HG02885 (cell line): ENCODE data around the gene SNX21.
"Not testable (repeated sequence)": the region's sequence is repeated elsewhere in the genome, so short reads cannot be mapped to it uniquely, and the experiment has no call there.

ENCODE experiments used
- ATAC-seq: cut with Tn5 transposase; IDR thresholded peaks from one replicate; pipeline ENCODE4 v1.9.1; 2021; ENCODE audit warnings: mild to moderate bottlenecking; ENCODE audit not compliant: unreplicated experiment, poor library complexity

The SNX21 gene, protein sequence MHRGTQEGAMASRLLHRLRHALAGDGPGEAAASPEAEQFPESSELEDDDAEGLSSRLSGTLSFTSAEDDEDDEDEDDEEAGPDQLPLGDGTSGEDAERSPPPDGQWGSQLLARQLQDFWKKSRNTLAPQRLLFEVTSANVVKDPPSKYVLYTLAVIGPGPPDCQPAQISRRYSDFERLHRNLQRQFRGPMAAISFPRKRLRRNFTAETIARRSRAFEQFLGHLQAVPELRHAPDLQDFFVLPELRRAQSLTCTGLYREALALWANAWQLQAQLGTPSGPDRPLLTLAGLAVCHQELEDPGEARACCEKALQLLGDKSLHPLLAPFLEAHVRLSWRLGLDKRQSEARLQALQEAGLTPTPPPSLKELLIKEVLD

DNA sequence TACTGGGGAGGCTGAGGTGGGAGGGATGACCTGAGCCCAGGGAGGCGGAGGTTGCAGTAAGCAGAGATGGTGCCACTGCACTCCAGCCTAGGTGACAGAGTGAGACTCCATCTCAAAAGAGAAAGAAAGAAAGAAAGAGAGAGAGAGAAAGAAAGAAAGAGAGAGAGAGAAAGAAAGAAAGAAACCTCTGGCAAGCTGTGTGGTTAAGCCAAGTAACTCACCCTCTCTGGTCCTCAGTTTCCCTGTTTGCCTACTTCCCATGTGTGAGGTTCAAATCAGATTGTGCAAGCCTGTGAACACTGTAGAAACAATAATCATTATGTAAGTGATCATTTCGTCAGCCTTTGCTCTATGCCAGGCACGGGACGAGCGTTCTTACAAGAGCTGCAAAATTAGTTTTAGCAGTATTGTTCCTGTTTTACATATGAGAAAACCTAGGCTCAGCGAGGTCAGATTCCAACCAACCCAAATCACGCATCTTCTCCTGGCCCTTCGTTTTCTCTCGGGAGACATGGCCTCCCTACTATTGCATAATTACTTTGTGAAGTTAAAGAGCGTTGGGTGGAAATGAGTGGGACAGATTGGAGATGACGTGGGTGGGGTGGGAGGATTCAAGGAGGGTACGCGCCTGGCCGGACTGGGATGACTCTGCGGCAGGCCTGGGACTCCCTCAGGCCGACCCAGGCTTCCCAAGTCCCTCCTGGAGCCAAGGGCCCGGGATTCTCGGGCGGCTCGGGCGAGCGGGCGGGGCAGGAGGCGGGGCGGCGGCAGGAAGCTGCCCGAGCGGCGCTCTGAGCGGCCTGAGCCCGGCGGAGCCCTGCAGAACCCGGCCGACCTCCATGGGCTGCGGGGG is at the start of gene SNX21:
TSS of gene SNX21 (plus strand) at position 770 of the 853 bp plus-strand sequence. CDS start 121 bp downstream, outside the sequence.
- no peak for ATAC-seq

DNA sequence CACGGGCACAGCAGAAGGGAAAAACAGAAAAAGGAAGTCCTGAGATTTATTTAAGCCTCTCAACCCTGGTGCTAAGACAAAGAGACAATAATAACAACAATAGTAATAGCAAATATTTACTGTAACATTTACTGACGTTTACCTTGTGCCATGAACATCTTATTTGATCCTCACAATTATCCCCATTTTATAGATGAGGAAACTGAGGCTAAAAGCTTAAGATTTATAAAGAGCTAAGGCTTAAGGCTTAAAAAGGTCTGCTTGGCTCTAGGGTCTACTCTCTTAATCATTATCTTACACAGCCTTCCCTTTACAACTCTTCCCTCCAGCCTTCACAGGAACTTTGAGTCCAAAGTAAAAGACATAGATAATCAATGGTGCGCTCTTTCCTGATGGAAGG is 45.2 kb upstream of the SNX21 start:
- ATAC-seq, result no peak

DNA sequence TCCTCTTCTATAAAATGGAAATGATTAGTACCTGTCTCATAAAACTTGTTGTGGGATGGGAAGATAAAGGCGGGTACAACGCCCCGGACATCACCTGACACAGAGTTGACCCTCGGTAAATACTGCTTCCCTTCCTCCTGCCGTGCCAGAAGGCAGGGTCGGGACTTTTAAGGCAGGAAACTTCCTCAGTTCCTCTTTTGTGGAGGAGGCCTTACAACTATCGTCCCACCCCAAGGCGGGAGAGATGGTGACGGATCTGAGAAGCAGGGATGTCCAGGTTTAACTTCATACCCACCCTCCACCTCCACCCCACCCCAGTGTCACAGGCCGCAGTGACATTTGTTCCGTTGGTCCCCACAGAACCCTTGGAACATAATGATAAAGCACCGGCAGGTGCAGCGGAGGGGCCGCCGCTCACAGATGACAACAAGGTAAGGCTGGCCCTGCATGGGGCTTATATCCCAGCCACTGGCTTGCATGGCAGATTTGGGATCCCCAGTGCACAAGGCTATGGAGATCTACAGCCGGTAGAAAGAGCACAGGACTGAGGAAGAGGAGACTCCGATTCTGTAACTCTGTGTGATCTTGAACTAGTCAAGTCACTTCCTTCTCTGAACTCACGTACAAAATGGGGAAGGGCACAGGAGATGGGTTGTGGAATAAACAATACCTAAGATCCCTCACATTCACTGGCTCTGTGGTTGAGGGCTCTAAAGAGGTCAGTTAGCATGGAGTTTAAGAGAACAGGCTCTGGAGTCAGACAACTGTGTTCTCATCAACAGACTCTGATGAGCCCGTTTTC is 41.1 kb upstream of the SNX21 start:
- peak; percentile 19 for ATAC-seq

DNA sequence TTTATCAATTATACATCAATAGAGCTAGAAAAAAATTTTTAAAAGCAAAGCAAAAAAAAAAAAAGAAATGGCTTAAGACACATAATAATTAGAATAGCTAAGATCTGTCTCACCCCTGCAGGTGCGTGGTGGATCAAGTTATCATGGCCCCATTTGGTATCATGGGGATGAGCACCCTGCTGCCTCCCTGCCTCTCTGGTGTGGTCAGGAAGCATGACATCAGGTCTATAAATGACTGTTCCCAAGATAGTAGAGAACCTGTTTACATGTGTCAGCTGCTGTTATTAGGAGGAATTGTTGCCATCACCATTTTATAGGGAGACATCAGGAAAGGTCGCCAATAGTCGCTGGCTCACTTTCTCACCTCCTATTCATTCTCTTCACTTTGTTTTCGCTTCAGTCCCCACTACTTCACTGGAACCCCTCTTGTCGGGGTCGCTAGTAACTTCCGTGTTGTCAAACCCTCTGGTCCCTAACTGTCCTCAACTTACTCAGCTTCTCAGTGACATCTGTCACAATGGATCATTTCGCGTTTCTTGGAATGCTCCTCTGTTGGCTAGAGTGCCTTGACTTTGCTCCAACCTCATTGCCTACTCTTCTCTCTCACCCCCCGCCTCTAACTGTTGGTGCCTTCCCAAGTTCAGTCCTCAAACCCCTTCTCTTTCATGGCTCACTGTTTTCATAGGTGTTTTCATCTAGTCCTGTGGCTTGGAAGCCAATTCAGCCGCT is 37.1 kb upstream of the SNX21 start:
- ATAC-seq, result no peak

DNA sequence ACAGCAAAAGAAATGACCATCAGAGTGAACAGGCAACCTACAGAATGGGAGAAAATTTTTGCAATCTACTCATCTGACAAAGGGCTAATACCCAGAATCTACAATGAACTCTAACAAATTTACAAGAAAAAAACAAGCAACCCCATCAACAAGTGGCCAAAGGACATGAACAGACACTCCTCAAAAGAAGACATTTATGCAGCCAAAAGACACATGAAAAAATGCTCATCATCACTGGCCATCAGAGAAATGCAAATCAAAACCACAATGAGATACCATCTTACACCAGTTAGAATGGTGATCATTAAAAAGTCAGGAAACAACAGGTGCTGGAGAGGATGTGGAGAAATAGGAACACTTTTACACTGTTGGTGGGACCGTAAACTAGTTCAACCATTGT is 36.1 kb upstream of the SNX21 start:
- ATAC-seq, result not testable (repeated sequence)

DNA sequence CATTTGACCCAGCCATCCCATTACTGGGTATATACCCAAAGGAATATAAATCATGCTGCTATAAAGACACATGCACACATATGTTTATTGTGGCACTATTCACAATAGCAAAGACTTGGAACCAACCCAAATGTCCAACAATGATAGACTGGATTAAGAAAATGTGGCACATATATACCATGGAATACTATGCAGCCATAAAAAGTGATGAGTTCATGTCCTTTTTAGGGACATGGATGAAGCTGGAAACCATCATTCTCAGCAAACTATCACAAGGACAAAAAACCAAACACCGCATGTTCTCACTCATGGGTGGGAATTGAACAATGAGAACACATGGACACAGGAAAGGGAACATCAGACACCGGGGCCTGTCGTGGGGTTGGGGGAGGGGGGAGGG is 35.6 kb upstream of the SNX21 start:
- not testable (repeated sequence) for ATAC-seq

DNA sequence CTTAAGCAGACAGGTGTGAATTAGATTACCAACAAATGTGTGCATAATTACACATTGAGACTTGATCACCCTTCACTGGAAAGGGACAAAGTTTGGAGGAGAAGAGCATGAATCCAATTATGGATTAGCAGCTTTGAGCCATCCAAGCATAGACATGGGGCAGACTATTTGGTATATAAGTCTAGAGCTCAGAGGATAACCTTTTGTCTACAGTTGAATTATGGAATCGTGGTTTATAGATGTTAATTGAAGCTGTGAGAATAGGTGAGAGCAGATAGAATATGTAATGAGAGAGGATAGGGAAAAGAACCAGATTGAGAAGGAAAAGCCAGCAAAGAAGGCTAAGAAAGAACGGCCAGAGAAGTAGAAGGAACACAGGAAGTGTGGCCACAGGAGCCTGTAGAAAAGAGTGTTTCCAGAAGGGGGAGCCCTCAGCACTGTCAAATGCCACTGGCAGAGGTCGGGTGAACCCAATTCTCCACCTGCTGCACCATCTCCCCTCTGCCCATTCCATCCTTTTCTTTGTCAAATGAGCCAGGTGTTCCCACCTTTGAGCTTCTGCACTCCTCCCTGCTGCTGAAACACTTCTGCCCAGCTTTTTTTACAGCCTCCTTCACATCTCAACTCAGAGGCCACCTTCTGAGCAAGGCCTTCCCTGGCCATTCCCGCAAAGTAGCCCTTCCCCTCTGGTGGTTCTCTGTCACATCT is 34.5 kb upstream of the SNX21 start:
- ATAC-seq, result no peak

DNA sequence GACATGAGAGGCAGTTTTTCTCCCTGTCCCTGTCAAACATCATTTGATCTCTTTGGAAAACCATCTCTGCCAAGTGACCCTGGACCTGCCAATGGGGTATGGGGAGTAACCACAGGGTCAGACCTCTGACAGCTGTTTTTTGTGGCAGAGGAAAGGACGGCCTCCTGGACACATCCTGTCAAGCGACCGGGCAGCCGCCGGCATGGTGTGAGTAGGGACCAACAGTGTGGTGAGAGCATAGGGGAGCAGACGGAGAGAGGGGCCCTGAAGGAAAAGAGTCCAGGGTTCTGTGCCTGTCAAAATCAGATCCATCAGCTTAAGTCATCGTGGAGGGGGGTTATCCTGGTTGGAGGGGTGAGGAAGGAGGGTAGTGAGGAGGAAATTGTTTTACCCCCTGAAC is 31.7 kb upstream of the SNX21 start:
- no peak for ATAC-seq

DNA sequence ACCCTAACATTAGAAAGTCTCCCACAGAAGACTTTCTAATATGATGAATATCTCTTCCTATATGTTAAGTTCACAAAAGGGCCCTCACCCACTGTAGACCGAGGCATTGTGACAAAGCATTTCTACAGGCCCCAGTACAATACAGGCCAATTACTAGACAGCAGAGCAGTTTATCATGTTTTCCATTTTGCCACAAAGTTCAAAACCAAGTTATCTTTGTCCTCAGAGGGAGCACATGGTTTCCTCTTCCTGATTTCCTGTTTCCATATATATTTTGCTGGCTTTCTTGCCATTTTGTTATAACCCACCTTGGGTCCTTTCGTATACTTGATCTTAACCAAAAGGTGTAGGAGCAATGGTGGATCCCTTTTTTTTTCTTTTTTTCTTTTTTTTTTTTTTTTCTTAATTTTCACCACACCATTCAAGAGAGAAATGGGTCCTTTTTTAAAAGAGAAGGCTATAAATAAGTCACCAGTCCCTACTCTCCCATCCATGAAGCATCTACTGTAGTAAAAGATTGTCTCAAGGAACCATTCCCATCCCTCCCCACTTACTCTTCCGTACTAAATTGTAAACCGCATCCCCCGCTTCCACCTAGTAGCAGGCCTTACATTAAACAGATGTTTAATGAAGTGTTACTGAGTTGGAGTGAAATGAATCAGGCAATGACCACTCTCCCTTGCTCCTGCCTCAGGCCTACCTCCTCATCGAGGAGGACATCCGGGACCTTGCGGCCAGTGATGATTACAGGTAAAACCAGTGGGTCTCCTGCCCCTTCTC is 23.2 kb upstream of the SNX21 start:
- ATAC-seq, result no peak

DNA sequence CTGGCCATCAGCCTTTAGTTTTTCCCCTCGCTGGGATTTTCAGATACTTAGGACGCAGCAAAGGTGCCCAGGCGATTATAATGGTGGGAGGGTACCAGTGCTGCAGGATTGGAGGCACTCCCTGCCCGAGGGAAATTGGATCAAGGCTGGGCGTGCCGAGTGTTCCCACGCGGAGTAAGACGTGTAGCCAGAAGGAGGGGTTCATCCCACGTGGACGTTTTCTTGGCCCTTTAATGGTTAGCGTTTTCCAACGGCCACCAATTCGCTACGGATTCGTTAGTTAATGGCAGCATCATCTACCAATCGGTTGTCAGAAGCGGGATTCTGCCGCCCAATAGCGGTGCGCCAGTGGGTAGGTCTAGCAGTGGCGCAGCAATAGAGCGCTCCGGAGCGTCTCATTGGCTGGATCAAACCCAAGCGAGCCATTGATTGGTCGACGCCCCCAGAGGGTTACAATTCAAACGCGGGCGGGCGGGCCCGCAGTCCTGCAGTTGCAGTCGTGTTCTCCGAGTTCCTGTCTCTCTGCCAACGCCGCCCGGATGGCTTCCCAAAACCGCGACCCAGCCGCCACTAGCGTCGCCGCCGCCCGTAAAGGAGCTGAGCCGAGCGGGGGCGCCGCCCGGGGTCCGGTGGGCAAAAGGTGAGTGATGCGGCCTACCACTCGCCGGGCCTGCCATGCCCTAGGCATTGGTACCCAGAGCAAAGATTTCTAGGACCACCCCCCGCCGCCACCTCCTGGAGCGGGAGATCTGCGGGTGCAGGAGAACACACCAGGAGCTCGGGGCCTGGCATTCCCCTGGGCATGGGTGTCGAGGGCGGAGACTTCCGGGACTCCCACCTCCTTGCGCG is 21.2 kb upstream of the SNX21 start, which contains the start of gene UBE2C:
TSS of gene UBE2C (plus strand) at position 488 of the 849 bp plus-strand sequence. CDS start at position 540, 52 bp downstream.
- peak; percentile 99 for ATAC-seq

DNA sequence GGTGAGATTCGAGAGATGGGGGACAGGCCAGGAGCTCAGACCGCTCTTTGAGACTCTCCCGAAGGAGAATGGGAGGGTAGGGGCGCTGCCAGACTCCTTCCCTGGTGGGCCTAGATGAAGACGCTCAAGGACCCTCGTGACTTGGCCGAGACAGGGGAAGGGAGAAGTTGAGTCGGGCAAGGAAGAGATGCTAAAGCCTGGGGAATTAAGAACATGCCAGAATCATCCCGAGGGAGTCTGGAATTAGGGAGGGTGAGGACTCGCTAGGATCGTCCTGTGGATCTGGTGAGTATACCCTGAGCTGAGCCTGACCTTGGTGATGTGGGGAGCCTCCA is 20.6 kb upstream of the SNX21 start:
- no peak for ATAC-seq

DNA sequence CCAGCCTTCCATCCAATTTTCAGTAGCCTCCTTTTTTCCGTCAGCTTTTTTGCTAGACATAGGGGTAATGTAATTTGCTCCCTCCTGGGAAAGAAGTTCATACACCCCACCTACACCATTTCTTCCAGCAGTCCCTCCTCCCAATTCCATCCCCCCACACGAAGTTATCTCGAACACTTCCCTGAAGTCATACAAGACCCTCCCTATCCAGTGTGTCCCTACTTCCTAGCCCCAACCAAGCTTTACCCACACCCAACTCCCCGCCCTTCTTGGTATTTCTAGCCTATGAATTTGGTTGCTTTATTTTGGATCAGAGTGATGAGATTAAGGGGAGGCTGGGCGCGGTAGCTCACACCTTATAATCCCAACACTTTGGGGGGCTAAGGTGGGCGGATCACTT is 20.1 kb upstream of the SNX21 start:
- ATAC-seq, result no peak

DNA sequence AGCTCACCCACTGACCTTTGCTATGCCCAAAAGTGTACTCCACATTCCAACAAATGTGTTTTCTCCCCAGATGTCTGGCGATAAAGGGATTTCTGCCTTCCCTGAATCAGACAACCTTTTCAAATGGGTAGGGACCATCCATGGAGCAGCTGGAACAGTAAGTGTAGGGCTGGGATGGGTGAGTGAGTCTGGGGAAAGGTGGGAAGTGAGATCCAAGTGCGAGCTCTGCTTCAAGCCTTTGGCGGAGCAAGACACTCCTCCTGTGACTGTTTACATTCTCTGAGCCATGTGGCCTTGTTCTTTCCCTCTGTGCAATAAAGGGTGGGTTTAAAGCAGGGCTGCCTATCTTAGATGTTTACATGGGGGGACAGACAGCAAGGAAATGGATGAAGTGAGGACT is 19.3 kb upstream of the SNX21 start:
- ATAC-seq, result no peak

DNA sequence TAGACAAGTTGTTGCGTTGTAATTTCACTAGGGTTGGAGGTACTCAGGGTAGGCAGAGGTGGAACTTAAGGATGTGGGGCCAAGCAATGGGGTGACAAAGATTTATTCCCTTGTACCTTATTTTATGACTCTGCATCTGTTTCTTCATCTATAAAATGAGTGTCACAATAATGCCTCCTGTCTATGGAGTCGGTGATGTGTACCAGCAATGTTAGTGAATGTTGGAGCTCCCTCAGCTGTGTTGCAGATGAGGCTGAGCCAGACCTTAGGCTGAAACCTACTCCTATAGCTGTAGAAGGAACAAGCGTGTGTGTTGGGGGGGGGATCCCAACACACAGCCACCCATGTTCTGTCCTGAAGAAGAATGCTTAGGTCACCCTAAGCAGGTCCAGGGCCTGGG is 16.6 kb upstream of the SNX21 start:
- ATAC-seq, result no peak

DNA sequence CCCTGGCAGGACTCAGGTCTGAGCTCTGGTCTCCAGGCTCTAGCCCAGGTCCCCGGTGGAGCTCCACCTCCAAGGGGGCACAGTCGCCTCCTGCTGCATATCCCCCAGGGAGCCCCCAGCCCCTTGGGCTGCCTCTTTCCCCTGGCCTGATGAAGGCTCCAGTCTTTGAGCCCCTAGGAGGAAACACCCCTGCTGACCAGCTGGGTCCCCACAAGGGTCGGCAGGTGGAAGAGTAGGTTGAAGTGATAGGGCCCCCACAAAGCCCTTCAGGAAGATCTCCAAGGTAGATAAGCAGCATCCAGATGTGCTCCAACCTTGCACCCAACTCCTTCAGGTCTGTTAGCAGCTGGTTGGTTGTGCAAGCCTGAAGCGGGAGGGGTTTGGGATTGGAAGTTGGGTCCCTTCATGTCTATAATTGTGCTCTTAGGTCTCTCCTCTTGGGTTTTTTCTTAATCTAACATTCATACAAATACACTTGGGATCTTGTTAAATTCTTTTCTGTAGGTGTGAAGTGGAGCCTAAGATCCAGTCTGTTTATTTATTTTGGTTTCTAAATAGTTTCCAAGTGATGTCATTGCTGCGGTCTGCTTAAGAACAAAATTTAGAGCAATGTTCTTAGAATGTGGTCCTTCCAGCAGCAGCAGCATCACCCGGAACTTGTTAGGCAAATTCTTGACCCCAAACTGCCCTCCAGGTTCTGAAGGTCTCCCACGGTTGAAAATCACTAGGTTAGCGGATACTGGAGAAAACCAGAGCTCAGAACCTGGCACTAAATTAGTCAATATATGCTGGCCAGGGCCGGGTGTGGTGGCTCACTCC is 16.0 kb upstream of the SNX21 start:
- no peak for ATAC-seq

DNA sequence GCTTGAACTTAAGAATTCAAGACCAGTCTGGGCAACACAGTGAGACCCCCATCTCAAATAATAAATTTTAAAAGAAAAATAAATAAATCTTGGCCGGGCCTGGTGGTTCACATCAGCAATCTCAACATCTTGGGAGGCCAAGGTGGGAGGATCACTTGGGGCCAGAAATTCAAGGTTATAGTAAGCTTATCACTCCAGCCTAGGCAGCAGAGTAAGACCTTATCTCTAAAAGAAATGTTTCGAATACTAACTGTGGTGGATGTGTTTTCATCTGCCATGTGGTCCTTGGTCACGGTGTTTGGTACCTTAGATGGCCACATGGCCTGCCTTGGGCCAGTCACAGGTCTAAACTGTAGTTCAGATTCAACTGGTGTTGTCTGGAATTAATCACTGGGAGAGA is 15.4 kb upstream of the SNX21 start:
- ATAC-seq, result no peak

DNA sequence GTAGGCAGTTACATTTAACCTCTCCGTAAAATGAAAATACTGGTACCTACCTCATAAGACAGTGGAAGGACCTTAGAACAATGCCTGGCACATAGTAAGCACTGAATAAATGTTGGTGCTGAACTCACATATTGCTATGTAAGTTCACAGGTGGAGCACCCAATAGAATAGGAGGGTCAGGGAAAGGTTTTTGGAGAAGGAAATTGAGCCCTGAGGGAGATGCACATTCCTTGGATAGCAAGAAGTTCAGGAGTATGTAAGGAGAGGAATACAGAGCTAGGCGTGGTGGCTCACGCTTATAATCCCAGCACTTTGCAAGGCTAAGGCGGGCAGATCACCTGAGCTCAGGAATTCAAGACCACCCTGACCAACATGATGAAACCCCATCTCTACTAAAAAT is 14.1 kb upstream of the SNX21 start:
- no peak for ATAC-seq
